Omental fat pad (tissue), 4 donors: ENCODE data around the gene TAPBP. TPM values are rescaled to one million over a fixed set of nuclear protein-coding genes. Genes with fewer than 3 reads are reported as not detected.

ENCODE experiments used
- ATAC-seq: fragments of 150-250 bp; one replicate; pipeline ENCODE4 v1.9.1; 2016; ENCODE audit warnings: mild to moderate bottlenecking, moderate library complexity; ENCODE audit not compliant: low FRiP score
- DNase-seq: peaks from one replicate; pipeline ENCODE4 v3.0.0-alpha.2; 2019; ENCODE audit warnings: low spot score
- CTCF ChIP-seq, 3 donors: fragments of 450-650 bp; IDR thresholded peaks; one replicate each; pipeline ENCODE4 v1.5.1; 2016 to 2017; ENCODE audit warnings: antibody characterized with exemption in 3 of 3, mild to moderate bottlenecking in 3 of 3, moderate library complexity in 2 of 3
- total RNA-seq, 4 donors: library from RNA; depleted of rRNA; stranded (reverse); fragments of >200 nt; gene quantifications; one replicate each; pipeline ENCODE4 v1.1.0, GENCODE V29; 2016

Gene TAPBP
- total RNA-seq, 4 donors from 2014 or later = 50.2 to 90.5 (median 69.1) TPM

GRCh38 chr6:33249732-33250630, 63.9 kb downstream of the TAPBP start:
- no peak for TF ChIP-seq CTCF (IDR thresholded peaks at IDR 0.05)
- no peak for DNase-seq
- no peak for ATAC-seq

Other genes starting within 250 kb of the TAPBP start
- gene HLA-DPA1, start 240.4 kb downstream of the TAPBP start, total RNA-seq = 100 to 1,000 TPM in 3 of 4 donors, 10 to 100 TPM in 1; 20.4 to 211 (median 137) TPM
- 100 to 1,000 TPM in 3 of 4 donors, 10 to 100 TPM in 1; 29.2 to 120 (median 101) TPM for gene HLA-DPB1, start 238.1 kb downstream of the TAPBP start, total RNA-seq
- gene COL11A2, start 121.6 kb downstream of the TAPBP start, total RNA-seq = 1 to 10 TPM in 1 of 4 donors, under 1 TPM in 3; 0.13 to 1.3 (median 0.53) TPM
- gene RXRB, start 113.4 kb downstream of the TAPBP start, total RNA-seq = 10 to 100 TPM; 19.9 to 35.9 (median 22.7) TPM
- 10 to 100 TPM; 57.5 to 82.8 (median 70.1) TPM for gene SLC39A7, start 113.2 kb downstream of the TAPBP start, total RNA-seq
- 10 to 100 TPM in 2 of 4 donors, 1 to 10 TPM in 2; 6.9 to 13.6 (median 11.0) TPM for gene HSD17B8, start 109.4 kb downstream of the TAPBP start, total RNA-seq
- 10 to 100 TPM; 13.1 to 20.1 (median 15.7) TPM for gene RING1, start 105.6 kb downstream of the TAPBP start, total RNA-seq
- 10 to 100 TPM; 20.2 to 54.5 (median 34.3) TPM for gene VPS52, start 42.2 kb downstream of the TAPBP start, total RNA-seq
- gene RPS18, start 42.0 kb downstream of the TAPBP start, total RNA-seq = 1,000 to 10,000 TPM; 2,708 to 4,129 (median 3,024) TPM
- 10 to 100 TPM in 1 of 4 donors, 1 to 10 TPM in 3; 6.7 to 15.9 (median 7.9) TPM for gene B3GALT4, start 37.0 kb downstream of the TAPBP start, total RNA-seq
- gene WDR46, start 24.8 kb downstream of the TAPBP start, total RNA-seq = 100 to 1,000 TPM in 1 of 4 donors, 10 to 100 TPM in 3; 49.7 to 103 (median 54.3) TPM
- 10 to 100 TPM; 16.0 to 30.8 (median 23.1) TPM for gene PFDN6, start 24.5 kb downstream of the TAPBP start, total RNA-seq
- gene RGL2, start 15.1 kb downstream of the TAPBP start, total RNA-seq = 10 to 100 TPM; 28.7 to 81.2 (median 41.7) TPM
- 10 to 100 TPM; 10.7 to 15.3 (median 11.6) TPM for gene ZBTB22, start 3.7 kb upstream of the TAPBP start, total RNA-seq
- 10 to 100 TPM; 33.4 to 65.2 (median 42.5) TPM for gene DAXX, start 8.9 kb upstream of the TAPBP start, total RNA-seq
- gene KIFC1, start 77.7 kb upstream of the TAPBP start, total RNA-seq = 10 to 100 TPM in 1 of 4 donors, 1 to 10 TPM in 1, under 1 TPM in 2; 0.25 to 10.8 (median 3.1) TPM
- gene PHF1, start 96.9 kb upstream of the TAPBP start, total RNA-seq = 10 to 100 TPM; 40.8 to 56.5 (median 48.9) TPM
- 100 to 1,000 TPM in 2 of 4 donors, 10 to 100 TPM in 2; 57.1 to 107 (median 98.1) TPM for gene CUTA, start 104.0 kb upstream of the TAPBP start, total RNA-seq
- gene SYNGAP1, start 106.0 kb upstream of the TAPBP start, total RNA-seq = 10 to 100 TPM in 3 of 4 donors, 1 to 10 TPM in 1; 8.8 to 12.3 (median 10.3) TPM
- gene ZBTB9, start 140.5 kb upstream of the TAPBP start, total RNA-seq = 1 to 10 TPM; 1.4 to 8.6 (median 5.7) TPM